HepG2 (cell line): ENCODE measurements around the gene RHBG. TPM values are rescaled to one million over a fixed set of nuclear protein-coding genes. Genes with fewer than 3 reads are reported as not detected.
"Not testable (repeated sequence)": the region's sequence is repeated elsewhere in the genome, so short reads cannot be mapped to it uniquely, and the experiment has no call there.

Source experiments
- ATAC-seq: fragments of 200-7000 bp; cut with Tn5 transposase; 3 replicates; pipeline ENCODE4 v1.9.1; 2020; ENCODE audit warnings: mild to moderate bottlenecking, moderate library complexity
- BruUV-seq: library from RNA; stranded (reverse); fragments of 400-500 nt; replicated peaks from 2 replicates; lab custom pipeline; 2021; lab: Mats Ljungman, UMichigan
- CTCF ChIA-PET: fragments of 300-600 bp; formaldehyde crosslinking; extraction: SDS; loops from one replicate; lab custom pipeline; 2021; ENCODE audit warnings: low total read pairs, inconsistent platforms, low intra/inter-chr PET ratio; lab: Yijun Ruan, JAX
- POLR2A ChIA-PET: fragments of 350-600 bp; sonication (Branson Sonifier 250); formaldehyde crosslinking; loops from one replicate; lab custom pipeline; 2020; ENCODE audit warnings: antibody characterized with exemption, inconsistent platforms; lab: Yijun Ruan, JAX
- DNase-seq: peaks from one replicate; pipeline ENCODE4 v3.0.0-alpha.2; 2015; ENCODE audit warnings: low spot score
- FAIRE-seq: peaks from 3 replicates; lab custom pipeline; 2011; peaks lifted over from hg19 to GRCh38; lab: Jason Lieb, UNC
- H2AFZ ChIP-seq: one replicate; pipeline ENCODE4 v1.6.1; 2011; ENCODE audit warnings: low read length, inconsistent platforms
- H3K27ac ChIP-seq: fragments of 300-600 bp; 3 replicates; pipeline ENCODE4 v1.8.0; 2011; ENCODE audit warnings: mixed run types, mild to moderate bottlenecking, mixed read lengths, low read length, inconsistent platforms; ENCODE audit not compliant: insufficient read depth; ENCODE audit errors: extremely low read length
- H3K27me3 ChIP-seq, 2 experiments: fragments of 200-600 bp in 1 of 2; 2 replicates in 1 of 2; 3 replicates in 1 of 2; pipeline versions ENCODE4 v1.6.0 to v1.8.0; 2011; ENCODE audit warnings: low read length in 2 of 2, mild to moderate bottlenecking in 2 of 2, moderate library complexity in 2 of 2, inconsistent platforms in 1 of 2; ENCODE audit not compliant: insufficient read depth in 2 of 2, control insufficient read depth in 1 of 2
- H3K36me3 ChIP-seq, 2 experiments: fragments of 200-600 bp in 1 of 2; replicated peaks in 1 of 2; 2 replicates in 1 of 2; 3 replicates in 1 of 2; pipeline versions ENCODE4 v1.5.1 to v1.8.0; 2011; ENCODE audit warnings: low read length in 2 of 2, inconsistent platforms in 1 of 2; ENCODE audit not compliant: insufficient read depth in 2 of 2, control insufficient read depth in 1 of 2
- H3K4me1 ChIP-seq: 2 replicates; pipeline ENCODE4 v1.5.1; 2012; ENCODE audit warnings: low read length, inconsistent platforms; ENCODE audit not compliant: insufficient read depth
- H3K4me2 ChIP-seq: 2 replicates; pipeline ENCODE4 v1.6.0; 2011; ENCODE audit warnings: low read depth, low read length, inconsistent platforms
- H3K4me3 ChIP-seq, 3 experiments: fragments of 200-600 bp in 1 of 3; sonication (generic), shearing (Covaris generic) in 1 of 3; replicated peaks in 1 of 3; 2 replicates each; pipeline ENCODE4 v1.5.1; 2011 to 2016; ENCODE audit warnings: low read length in 3 of 3, inconsistent platforms in 2 of 3, low read depth in 2 of 3, mild to moderate bottlenecking in 2 of 3, control low read depth in 1 of 3, mixed read lengths in 1 of 3; ENCODE audit not compliant: insufficient read depth in 1 of 3
- H3K79me2 ChIP-seq: one replicate; pipeline ENCODE4 v1.6.1; 2011; ENCODE audit warnings: low read length, inconsistent platforms; ENCODE audit not compliant: insufficient read depth
- H3K9ac ChIP-seq: 2 replicates; pipeline ENCODE4 v1.6.0; 2011; ENCODE audit warnings: mild to moderate bottlenecking, low read depth, low read length, inconsistent platforms; ENCODE audit not compliant: insufficient read depth
- H3K9me3 ChIP-seq: 2 replicates; pipeline ENCODE4 v1.5.1; 2012; ENCODE audit warnings: mild to moderate bottlenecking, low read length
- H4K20me1 ChIP-seq: 2 replicates; pipeline ENCODE4 v1.6.0; 2011; ENCODE audit warnings: inconsistent platforms, mild to moderate bottlenecking, low read length, moderate library complexity; ENCODE audit not compliant: insufficient read depth
- BRD4 ChIP-seq: sonication (generic); formaldehyde crosslinking; IDR thresholded peaks from 2 replicates; pipeline ENCODE4 v1.4.0; 2020; ENCODE audit warnings: missing genetic modification reagents
- HES4 ChIP-seq: sonication (generic); formaldehyde crosslinking; IDR thresholded peaks from 2 replicates; pipeline ENCODE4 v1.9.0; 2021; ENCODE audit warnings: mild to moderate bottlenecking, missing genetic modification reagents, borderline replicate concordance
- KLF9 ChIP-seq: IDR thresholded peaks from 2 replicates; pipeline ENCODE4 v1.6.1; 2016; ENCODE audit warnings: low read depth
- MED1 ChIP-seq: sonication (generic); formaldehyde crosslinking; IDR thresholded peaks from 2 replicates; pipeline ENCODE4 v1.4.0; 2020; ENCODE audit warnings: missing genetic modification reagents
- NR2F6 ChIP-seq, 2 experiments: IDR thresholded peaks; 2 replicates each; pipeline ENCODE4 v1.6.1; 2016; ENCODE audit warnings: antibody characterized with exemption in 1 of 2, mild to moderate bottlenecking in 1 of 2
- POLR2G ChIP-seq: fragments of 200-400 bp; formaldehyde crosslinking; IDR thresholded peaks from 2 replicates; pipeline ENCODE4 v1.6.1; 2018; ENCODE audit warnings: mild to moderate bottlenecking, low read depth, low read length, moderate library complexity
- RARA ChIP-seq: IDR thresholded peaks from 2 replicates; pipeline ENCODE4 v1.6.1; 2016; ENCODE audit warnings: missing genetic modification reagents, missing compliant biosample characterization
- RXRA ChIP-seq: sonication (generic); formaldehyde crosslinking; IDR thresholded peaks from 2 replicates; pipeline ENCODE4 v1.5.1; 2020; ENCODE audit warnings: missing genetic modification reagents
- RXRB ChIP-seq: IDR thresholded peaks from 2 replicates; pipeline ENCODE4 v1.6.1; 2016; ENCODE audit warnings: borderline replicate concordance, missing genetic modification reagents, missing compliant biosample characterization
- ZMYM3 ChIP-seq: sonication (generic); formaldehyde crosslinking; IDR thresholded peaks from 2 replicates; pipeline ENCODE4 v1.5.1; 2020; ENCODE audit warnings: mild to moderate bottlenecking, missing genetic modification reagents
- ZNF34 ChIP-seq: sonication (generic); formaldehyde crosslinking; IDR thresholded peaks from 2 replicates; pipeline ENCODE4 v1.4.0; 2020; ENCODE audit warnings: mild to moderate bottlenecking, missing genetic modification reagents, borderline replicate concordance
- WGBS: methylation state at CpG from one replicate; pipeline ENCODE4 v1.1.6; 2017; ENCODE audit warnings: low lambda C conversion rate; 5-methylcytosine and 5-hydroxymethylcytosine counted together
- in situ Hi-C: cut with HindIII; loops from 2 replicates; pipeline ENCODE4 v1.10.0; 2017; ENCODE audit warnings: low pct_unique_long_range_greater_than_20kb; ENCODE audit not compliant: extremely low pct_ligation_motif_present
- intact Hi-C: fragments of 100-400 bp; cut with micrococcal nuclease; formaldehyde crosslinking; loops from one replicate; pipeline ENCODE4 v1.10.0; 2022; ENCODE audit not compliant: unreplicated experiment
- polyA plus RNA-seq, 8 experiments: library from polyadenylated mRNA; depleted of rRNA in 3 of 8; stranded (reverse) in 7 of 8; unstranded in 1 of 8; fragments of >200 nt; fragmentation: Illumina TruSeq in 4 of 8; extraction: Trizol in 4 of 8; gene quantifications; 2 replicates each; pipeline versions ENCODE4 v1.2.1 to v1.2.3, GENCODE V29; 2011 to 2016; ENCODE audit warnings: low read depth in 4 of 8, missing spikeins in 1 of 8, mixed read lengths in 1 of 8; ENCODE audit not compliant: insufficient read depth in 1 of 8
- total RNA-seq, 5 experiments: library from RNA; depleted of rRNA; stranded (reverse); fragments of >200 nt; fragmentation: Illumina TruSeq; extraction: Trizol; gene quantifications; 2 replicates each; pipeline ENCODE4 v1.2.3, GENCODE V29; 2016; ENCODE audit warnings: low read depth in 1 of 5
- TF ChIP-seq, protein P1 (sequence below): sonication (generic); formaldehyde crosslinking; conservative IDR thresholded peaks from 2 replicates; pipeline ENCODE4 v1.8.0; 2022; ENCODE audit warnings: mild to moderate bottlenecking, moderate library complexity, missing genetic modification reagents
- TF ChIP-seq, protein P2 (sequence below): sonication (generic); formaldehyde crosslinking; IDR thresholded peaks from 2 replicates; pipeline ENCODE4 v1.8.0; 2023; ENCODE audit warnings: mild to moderate bottlenecking, missing genetic modification reagents
- TF ChIP-seq, protein P3 (sequence below): sonication (generic); formaldehyde crosslinking; IDR thresholded peaks from 2 replicates; pipeline ENCODE4 v1.5.0; 2020; ENCODE audit warnings: missing genetic modification reagents

The RHBG gene
- total and polyA plus RNA-seq, 2 of the 13 experiments (the other 11 are each of a cell fraction or from before 2014, with no cell fraction given) = 61.8 to 73.5 TPM

DNA sequence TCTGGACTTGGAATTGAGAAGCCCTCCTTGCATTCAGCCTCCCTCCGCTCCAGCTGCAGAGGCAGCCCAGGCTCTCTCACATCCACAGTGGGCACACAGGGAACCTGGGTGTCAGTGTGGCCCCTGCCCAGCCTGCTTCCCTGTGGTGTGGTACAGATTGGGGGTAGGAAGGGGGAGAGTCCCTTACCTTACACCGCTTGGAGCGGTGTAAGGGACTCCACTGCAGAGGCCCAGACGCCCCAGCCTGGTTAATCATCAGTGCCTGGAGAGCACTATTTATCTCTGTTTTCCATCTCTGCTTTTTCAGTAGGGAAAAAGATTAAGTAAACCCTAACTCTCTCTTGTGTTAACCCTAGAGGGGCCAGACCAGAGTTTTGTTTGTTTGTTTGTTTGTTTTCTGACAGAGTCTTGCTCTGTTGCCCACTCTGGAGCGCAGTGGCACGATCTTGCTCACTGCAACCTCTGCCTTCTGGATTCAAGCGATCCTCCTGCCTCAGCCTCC, 803 bp upstream of the RHBG start (continued):
- TF ChIP-seq POLR2G = peak; percentile 62; the same call in 1 of the 2 replicates
- TF ChIP-seq, protein P1, sequence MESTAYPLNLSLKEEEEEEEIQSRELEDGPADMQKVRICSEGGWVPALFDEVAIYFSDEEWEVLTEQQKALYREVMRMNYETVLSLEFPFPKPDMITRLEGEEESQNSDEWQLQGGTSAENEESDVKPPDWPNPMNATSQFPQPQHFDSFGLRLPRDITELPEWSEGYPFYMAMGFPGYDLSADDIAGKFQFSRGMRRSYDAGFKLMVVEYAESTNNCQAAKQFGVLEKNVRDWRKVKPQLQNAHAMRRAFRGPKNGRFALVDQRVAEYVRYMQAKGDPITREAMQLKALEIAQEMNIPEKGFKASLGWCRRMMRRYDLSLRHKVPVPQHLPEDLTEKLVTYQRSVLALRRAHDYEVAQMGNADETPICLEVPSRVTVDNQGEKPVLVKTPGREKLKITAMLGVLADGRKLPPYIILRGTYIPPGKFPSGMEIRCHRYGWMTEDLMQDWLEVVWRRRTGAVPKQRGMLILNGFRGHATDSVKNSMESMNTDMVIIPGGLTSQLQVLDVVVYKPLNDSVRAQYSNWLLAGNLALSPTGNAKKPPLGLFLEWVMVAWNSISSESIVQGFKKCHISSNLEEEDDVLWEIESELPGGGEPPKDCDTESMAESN (CRISPR knock-in tag) = 0 out of 2 replicates have a peak, but pooled peaks have one; percentile 15

DNA sequence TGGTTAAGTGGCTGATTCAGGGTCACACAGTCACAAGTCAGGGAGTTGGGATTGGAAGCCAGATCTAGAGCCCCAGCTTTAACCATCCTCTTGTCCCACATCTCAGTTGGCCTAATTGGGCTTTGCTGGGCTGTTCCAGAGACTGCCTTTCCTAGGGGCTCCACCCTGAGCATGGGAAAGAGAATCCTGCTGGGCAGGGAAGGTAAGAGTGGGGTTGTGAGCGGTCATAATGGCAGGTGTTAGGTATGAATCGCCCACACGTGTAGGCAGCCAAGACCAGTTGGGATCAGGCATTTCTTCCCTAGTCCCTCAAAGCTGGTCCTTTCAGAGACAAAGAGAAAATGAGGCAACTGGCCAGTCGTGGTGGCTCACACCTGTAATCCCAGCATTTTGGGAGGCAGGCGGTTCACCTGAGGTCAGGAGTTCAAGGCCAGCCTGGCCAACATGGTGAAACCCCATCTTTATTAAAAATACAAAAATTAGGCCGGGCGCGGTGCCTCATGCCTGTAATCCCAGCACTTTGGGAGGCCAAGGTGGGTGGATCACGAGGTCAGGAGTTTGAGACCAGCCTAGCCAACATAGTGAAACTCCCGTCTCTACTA, 775 bp downstream of the RHBG start:
- FAIRE-seq; H3K27me3 ChIP-seq; H2AFZ ChIP-seq; H3K9me3 ChIP-seq; DNase-seq; H4K20me1 ChIP-seq; ATAC-seq; in situ Hi-C loops; H3K36me3 ChIP-seq; TF ChIP-seq NR2F6 (IDR thresholded peaks at IDR 0.05): not testable (repeated sequence)
- Histone ChIP-seq H3K4me2 (peak overlapping the region; percentile 98), H3K27ac (peak overlapping the region; percentile 98), H3K9ac (peak overlapping the region; percentile 90), H3K4me3 (peak overlapping the region; percentile 70 to 91 (median 90)), H3K79me2 (peaks cover 39% of the 10 kb centered on the region), H3K4me1 (peaks cover 88% of the 10 kb centered on the region)
- CTCF ChIA-PET = interaction anchor here (1.2 kb wide), 1 partner anchor 13 kb away, joined by 3 read pairs; no protein-coding TSS in a partner anchor
- intact Hi-C loops = loop anchor here (5.0 kb wide), 1 partner anchor 32 kb away; the partner anchor contains the start of genes CCT3 and TSACC
- WGBS = 4% methylated on average over 10 of the region's 10 CpGs
- BruUV-seq = TSS peak; percentile 51
- POLR2A ChIA-PET = interaction anchor here (1.2 to 8.5 kb wide), 4 partner anchors 12 to 88 kb away, joined by 4 to 189 read pairs (median 6); partner anchors contain the start of genes CCT3, SMG5 and TSACC
- TF ChIP-seq HES4 (CRISPR knock-in tag) (0 out of 2 replicates have a peak, but pooled peaks have one; percentile 58), RXRB (CRISPR knock-in tag) (0 out of 2 replicates have a peak, but pooled peaks have one; percentile 10), RARA (peak; percentile 47; the same call in 1 of the 2 replicates), NR2F6 (CRISPR knock-in tag; IDR thresholded peaks at IDR 0.05) (peak; percentile 29; the same call in 1 of the 2 replicates), ZMYM3 (peak; percentile 16), KLF9 (0 out of 2 replicates have a peak, but pooled peaks have one; percentile 1), BRD4 (CRISPR knock-in tag) (0 out of 2 replicates have a peak, but pooled peaks have one; percentile 32), ZNF34 (CRISPR knock-in tag) (0 out of 2 replicates have a peak, but pooled peaks have one; percentile 59), RXRA (CRISPR knock-in tag) (peak; percentile 74; the same call in 1 of the 2 replicates), MED1 (CRISPR knock-in tag) (0 out of 2 replicates have a peak, but pooled peaks have one; percentile 16)
- TF ChIP-seq, protein P2, sequence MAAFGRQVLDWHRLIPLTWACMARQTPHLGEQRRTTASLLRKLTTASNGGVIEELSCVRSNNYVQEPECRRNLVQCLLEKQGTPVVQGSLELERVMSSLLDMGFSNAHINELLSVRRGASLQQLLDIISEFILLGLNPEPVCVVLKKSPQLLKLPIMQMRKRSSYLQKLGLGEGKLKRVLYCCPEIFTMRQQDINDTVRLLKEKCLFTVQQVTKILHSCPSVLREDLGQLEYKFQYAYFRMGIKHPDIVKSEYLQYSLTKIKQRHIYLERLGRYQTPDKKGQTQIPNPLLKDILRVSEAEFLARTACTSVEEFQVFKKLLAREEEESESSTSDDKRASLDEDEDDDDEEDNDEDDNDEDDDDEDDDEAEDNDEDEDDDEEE (CRISPR knock-in tag) = 0 out of 2 replicates have a peak, but pooled peaks have one; percentile 23
- TF ChIP-seq, protein P3, sequence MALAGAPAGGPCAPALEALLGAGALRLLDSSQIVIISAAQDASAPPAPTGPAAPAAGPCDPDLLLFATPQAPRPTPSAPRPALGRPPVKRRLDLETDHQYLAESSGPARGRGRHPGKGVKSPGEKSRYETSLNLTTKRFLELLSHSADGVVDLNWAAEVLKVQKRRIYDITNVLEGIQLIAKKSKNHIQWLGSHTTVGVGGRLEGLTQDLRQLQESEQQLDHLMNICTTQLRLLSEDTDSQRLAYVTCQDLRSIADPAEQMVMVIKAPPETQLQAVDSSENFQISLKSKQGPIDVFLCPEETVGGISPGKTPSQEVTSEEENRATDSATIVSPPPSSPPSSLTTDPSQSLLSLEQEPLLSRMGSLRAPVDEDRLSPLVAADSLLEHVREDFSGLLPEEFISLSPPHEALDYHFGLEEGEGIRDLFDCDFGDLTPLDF (CRISPR knock-in tag) = 0 out of 2 replicates have a peak, but pooled peaks have one; percentile 13
